Activated T-helper 1 cell treated with Interleukin-2 at 50 U/mL for 16 hours (primary cell): ENCODE data around the gene CEP126.
"Not testable (repeated sequence)": the region's sequence is repeated elsewhere in the genome, so short reads cannot be mapped to it uniquely, and the experiment has no call there.

Experiments used
- DNase-seq: peaks from one replicate; pipeline ENCODE4 v3.0.0-alpha.2; 2020; ENCODE audit warnings: low read depth

The CEP126 gene

GRCh38 chr11:101929294-101929915 is 14.6 kb downstream of the CEP126 start:
- no peak for DNase-seq

GRCh38 chr11:101931692-101932091 is 16.9 kb downstream of the CEP126 start:
- no peak for DNase-seq

GRCh38 chr11:101940901-101941520 is 26.2 kb downstream of the CEP126 start:
- no peak for DNase-seq

- DNase-seq: no peak
These were observed 30.1 kb downstream of the CEP126 start for GRCh38 chr11:101944923-101945322.

- no peak for DNase-seq
These were observed 30.6 kb downstream of the CEP126 start for GRCh38 chr11:101945448-101945847.

GRCh38 chr11:101949680-101950220 is 34.9 kb downstream of the CEP126 start:
- no peak for DNase-seq

GRCh38 chr11:101955278-101955677 is 40.5 kb downstream of the CEP126 start:
- no peak for DNase-seq

GRCh38 chr11:101955701-101956100 is 40.9 kb downstream of the CEP126 start:
- DNase-seq: no peak

GRCh38 chr11:101960231-101960630 is 45.4 kb downstream of the CEP126 start:
- DNase-seq: no peak

- not testable (repeated sequence) for DNase-seq
These were observed 49.4 kb downstream of the CEP126 start for GRCh38 chr11:101964200-101964599.

- DNase-seq: no peak
These were observed 59.4 kb downstream of the CEP126 start for GRCh38 chr11:101974255-101974654.

GRCh38 chr11:101974771-101975170 is 60.0 kb downstream of the CEP126 start:
- DNase-seq: no peak

GRCh38 chr11:101975734-101976133 is 60.9 kb downstream of the CEP126 start:
- DNase-seq: no peak

- no peak for DNase-seq
These were observed 72.6 kb downstream of the CEP126 start for GRCh38 chr11:101987370-101987769.

- no peak for DNase-seq
These were observed 78.4 kb downstream of the CEP126 start for GRCh38 chr11:101993172-101993571.

GRCh38 chr11:101994052-101994469 is 79.3 kb downstream of the CEP126 start:
- not testable (repeated sequence) for DNase-seq

GRCh38 chr11:101996111-101996510 is 81.3 kb downstream of the CEP126 start:
- DNase-seq: no peak

- no peak for DNase-seq
These were observed 87.0 kb downstream of the CEP126 start for GRCh38 chr11:102001657-102002338.

GRCh38 chr11:102004220-102004619 is 89.4 kb downstream of the CEP126 start:
- DNase-seq: no peak

GRCh38 chr11:102005306-102005705 is 90.5 kb downstream of the CEP126 start:
- DNase-seq: no peak

GRCh38 chr11:102006835-102007566 is 92.2 kb downstream of the CEP126 start:
- no peak for DNase-seq
